Measurements from ENCODE around the gene HIVEP3. TPM values are rescaled to one million over a fixed set of nuclear protein-coding genes. Genes with fewer than 3 reads are reported as not detected.

HIVEP3 gene
- total RNA-seq, 1 donor from 2014 or later: 2.9 TPM

DNA sequence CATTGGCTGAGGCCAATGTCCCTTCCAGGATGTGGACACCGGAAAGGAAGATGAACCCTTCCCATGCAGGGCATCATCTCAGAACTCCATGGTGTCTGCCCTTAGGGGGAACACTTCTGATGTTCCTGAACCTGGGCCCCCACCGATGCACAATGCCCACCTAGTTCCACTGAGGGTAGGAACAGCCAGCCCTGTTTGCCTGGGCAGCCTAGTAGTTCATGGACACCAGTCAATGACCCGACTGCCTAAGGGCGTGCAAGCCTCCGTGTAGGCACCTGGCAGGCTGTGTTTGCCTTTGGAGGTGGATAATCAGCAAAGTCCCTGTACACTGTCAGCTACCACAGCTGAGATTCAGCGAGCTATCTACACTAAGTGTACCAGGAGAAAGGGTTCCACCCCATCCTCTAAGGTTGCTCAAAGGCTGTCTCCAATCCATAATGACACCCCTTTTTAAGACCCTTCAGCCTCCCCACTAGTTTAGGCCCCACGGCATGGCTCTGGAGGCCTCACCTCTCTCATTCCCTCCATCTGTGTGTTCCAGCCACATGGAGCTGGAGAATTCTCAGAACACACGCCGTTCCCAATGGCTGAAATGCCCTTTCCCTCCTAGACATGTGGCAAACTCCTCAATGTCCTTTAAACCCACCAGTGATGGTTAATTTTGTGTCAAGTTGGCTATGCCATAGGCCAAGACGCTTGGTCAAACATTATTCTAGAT lies 309.4 kb downstream of the HIVEP3 start:
- H3K4me1 ChIP-seq: peaks cover 16% of the 10 kb centered on the region
- intact Hi-C loops (cut with DNase I): no loop called here
- TF ChIP-seq, protein P1, sequence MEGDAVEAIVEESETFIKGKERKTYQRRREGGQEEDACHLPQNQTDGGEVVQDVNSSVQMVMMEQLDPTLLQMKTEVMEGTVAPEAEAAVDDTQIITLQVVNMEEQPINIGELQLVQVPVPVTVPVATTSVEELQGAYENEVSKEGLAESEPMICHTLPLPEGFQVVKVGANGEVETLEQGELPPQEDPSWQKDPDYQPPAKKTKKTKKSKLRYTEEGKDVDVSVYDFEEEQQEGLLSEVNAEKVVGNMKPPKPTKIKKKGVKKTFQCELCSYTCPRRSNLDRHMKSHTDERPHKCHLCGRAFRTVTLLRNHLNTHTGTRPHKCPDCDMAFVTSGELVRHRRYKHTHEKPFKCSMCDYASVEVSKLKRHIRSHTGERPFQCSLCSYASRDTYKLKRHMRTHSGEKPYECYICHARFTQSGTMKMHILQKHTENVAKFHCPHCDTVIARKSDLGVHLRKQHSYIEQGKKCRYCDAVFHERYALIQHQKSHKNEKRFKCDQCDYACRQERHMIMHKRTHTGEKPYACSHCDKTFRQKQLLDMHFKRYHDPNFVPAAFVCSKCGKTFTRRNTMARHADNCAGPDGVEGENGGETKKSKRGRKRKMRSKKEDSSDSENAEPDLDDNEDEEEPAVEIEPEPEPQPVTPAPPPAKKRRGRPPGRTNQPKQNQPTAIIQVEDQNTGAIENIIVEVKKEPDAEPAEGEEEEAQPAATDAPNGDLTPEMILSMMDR (IDR thresholded peaks at IDR 0.05): no peak
- TF ChIP-seq POLR2A (IDR thresholded peaks at IDR 0.05): no peak
- no peak for TF ChIP-seq POLR2AphosphoS5 (IDR thresholded peaks at IDR 0.05; ENCODE audit: insufficient read depth in 1 of 2, low read depth in 1 of 2)
- no peak overlapping the region for H3K4me3 ChIP-seq
- DNase-seq (ENCODE audit: extremely low spot score in 2 of 2): peak; percentile 54 to 55
- H3K9me3 ChIP-seq: no peaks in the 10 kb centered on the region
- H3K27ac ChIP-seq: no peak overlapping the region
- H3K27me3 ChIP-seq: no peaks in the 10 kb centered on the region
- no peaks in the 10 kb centered on the region for H3K36me3 ChIP-seq

DNA sequence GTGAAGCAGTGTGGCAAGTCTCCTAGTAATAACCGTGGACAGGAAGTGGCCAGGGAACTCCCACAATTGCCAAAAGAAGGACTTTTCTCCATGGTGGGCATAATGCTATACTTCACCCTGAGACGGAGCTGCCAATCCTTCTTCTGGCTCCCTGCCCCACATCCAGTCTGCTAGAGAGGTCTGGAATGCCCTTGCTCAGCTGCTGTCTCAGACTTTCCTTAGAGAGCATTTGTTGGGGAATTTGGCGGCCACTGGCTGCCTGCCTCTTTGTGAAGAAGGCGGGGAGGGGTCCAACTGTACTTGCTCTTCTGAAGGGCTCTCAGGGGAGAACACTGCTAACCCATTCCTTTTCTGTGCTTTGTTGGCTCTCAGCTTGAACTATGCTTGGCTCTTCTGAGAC lies 310.5 kb downstream of the HIVEP3 start:
- Histone ChIP-seq H3K9me3 (no peaks in the 10 kb centered on the region), H3K27me3 (no peaks in the 10 kb centered on the region), H3K27ac (no peak overlapping the region), H3K4me1 (peaks cover 6% of the 10 kb centered on the region), H3K36me3 (no peaks in the 10 kb centered on the region), H3K4me3 (no peak overlapping the region)
- intact Hi-C loops (cut with DNase I): no loop called here
- DNase-seq (ENCODE audit: extremely low spot score in 2 of 2): peak; percentile 40 to 77
- TF ChIP-seq, protein P1 (IDR thresholded peaks at IDR 0.05): no peak
- TF ChIP-seq POLR2A (IDR thresholded peaks at IDR 0.05) (no peak), POLR2AphosphoS5 (IDR thresholded peaks at IDR 0.05; ENCODE audit: insufficient read depth in 1 of 2, low read depth in 1 of 2) (no peak)

DNA sequence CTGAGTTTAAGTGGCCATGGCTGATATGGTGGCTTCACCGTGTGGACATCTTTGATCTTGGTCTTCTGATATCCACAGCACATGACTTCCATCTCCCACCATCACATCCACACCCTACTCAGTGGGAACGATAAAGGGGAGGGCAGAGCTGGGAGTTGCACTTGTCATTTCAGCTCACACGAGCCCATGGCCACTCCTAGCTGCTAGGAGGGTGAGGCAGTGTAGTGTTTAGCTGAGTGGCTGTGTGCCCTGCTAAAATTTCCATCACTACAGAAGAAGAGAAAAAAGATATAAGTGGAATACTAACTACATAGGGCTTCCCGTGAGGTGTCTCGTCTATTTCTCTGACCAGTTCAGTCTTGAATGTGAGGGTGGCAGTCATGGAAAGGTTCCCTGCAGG lies 310.9 kb downstream of the HIVEP3 start:
- H3K4me3 ChIP-seq: no peak overlapping the region
- TF ChIP-seq POLR2A (IDR thresholded peaks at IDR 0.05) (no peak), POLR2AphosphoS5 (IDR thresholded peaks at IDR 0.05; ENCODE audit: insufficient read depth in 1 of 2, low read depth in 1 of 2) (no peak)
- TF ChIP-seq, protein P1 (IDR thresholded peaks at IDR 0.05): no peak
- H3K27me3 ChIP-seq: no peaks in the 10 kb centered on the region
- peak; percentile 40 to 58 for DNase-seq (ENCODE audit: extremely low spot score in 2 of 2)
- intact Hi-C loops (cut with DNase I): no loop called here
- H3K9me3 ChIP-seq: no peaks in the 10 kb centered on the region
- no peaks in the 10 kb centered on the region for H3K36me3 ChIP-seq
- no peak overlapping the region for H3K27ac ChIP-seq
- H3K4me1 ChIP-seq: peaks cover 2% of the 10 kb centered on the region

DNA sequence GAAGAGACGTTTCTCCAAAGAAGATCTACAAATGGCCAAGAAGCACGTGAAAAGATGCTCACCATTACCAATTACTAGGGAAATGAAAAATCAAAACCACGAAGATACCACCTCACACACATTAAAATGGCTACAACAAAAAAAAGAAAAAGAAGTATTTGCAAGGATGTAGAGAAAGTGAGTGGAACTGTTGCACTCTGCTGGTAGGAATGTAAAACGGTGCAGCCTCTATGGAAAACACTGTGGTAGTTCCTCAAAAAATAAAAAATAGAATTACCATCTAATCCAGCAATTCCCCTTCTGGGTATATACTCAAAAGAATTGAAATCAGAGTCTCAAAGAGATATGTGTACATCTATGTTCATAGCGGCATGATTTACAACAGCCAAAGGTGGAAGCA lies 318.8 kb downstream of the HIVEP3 start:
- no peak for DNase-seq (ENCODE audit: extremely low spot score in 2 of 2)
- Histone ChIP-seq H3K27me3 (no peaks in the 10 kb centered on the region), H3K4me3 (no peak overlapping the region), H3K36me3 (no peaks in the 10 kb centered on the region), H3K9me3 (no peaks in the 10 kb centered on the region), H3K27ac (no peak overlapping the region), H3K4me1 (no peaks in the 10 kb centered on the region)
- TF ChIP-seq POLR2A (IDR thresholded peaks at IDR 0.05): no peak
- TF ChIP-seq, protein P1 (IDR thresholded peaks at IDR 0.05): peak in 1 of 3 experiments; percentile 14
- intact Hi-C loops (cut with DNase I): no loop called here

DNA sequence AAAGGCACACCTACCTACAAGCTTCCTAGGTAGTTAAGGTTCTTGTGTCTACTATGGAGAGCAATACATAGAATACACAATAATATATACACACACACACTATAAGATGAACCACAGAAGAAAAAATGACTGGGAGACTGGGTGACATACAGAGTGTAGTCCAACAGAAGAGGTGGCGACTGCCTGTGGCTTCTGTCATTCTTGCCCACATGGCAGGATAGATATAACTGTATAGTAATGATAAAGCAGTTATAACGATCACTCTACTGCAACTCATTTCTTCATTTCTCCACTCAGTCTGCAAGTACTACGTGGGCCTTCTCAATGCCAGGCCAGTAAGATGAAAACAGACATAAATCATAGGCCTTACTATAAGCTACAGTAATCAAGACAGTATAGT lies 320.4 kb downstream of the HIVEP3 start:
- intact Hi-C loops (cut with DNase I): no loop called here
- Histone ChIP-seq H3K27ac (no peak overlapping the region), H3K9me3 (no peaks in the 10 kb centered on the region), H3K36me3 (no peaks in the 10 kb centered on the region), H3K4me1 (no peaks in the 10 kb centered on the region), H3K27me3 (no peaks in the 10 kb centered on the region), H3K4me3 (no peak overlapping the region)
- TF ChIP-seq POLR2A (IDR thresholded peaks at IDR 0.05): no peak
- no peak for TF ChIP-seq POLR2AphosphoS5 (IDR thresholded peaks at IDR 0.05; ENCODE audit: insufficient read depth in 1 of 2, low read depth in 1 of 2)
- TF ChIP-seq, protein P1 (IDR thresholded peaks at IDR 0.05): no peak
- peak; percentile 6 to 19 for DNase-seq (ENCODE audit: extremely low spot score in 2 of 2)
